ENCODE data around the gene KLF18. TPM values are rescaled to one million over a fixed set of nuclear protein-coding genes. Genes with fewer than 3 reads are reported as not detected.

The KLF18 gene
- total and polyA plus RNA-seq, 2 donors (not counting 3 experiments of a cell fraction or from before 2014, with no cell fraction given): not detected

DNA sequence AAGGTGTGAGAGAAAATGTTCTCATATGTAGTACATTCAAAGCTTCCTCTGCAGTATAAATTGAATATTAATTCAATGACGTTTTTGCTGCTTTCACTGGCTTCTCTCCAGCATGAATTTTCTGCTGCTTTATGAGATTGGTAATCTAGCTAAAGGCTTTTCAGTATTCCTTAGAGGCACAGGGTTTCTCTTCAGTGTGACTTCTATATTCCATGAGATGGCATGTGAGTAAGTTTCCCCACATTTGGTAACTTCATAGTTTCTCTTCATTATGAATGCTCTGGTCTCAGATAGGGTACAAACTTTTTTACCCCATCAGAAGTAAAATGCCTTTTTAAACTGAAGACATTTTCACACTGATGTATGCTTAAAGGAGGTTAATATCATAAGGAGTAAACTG, 10.4 kb upstream of the KLF18 start:
- no peak overlapping the region for H3K27ac ChIP-seq (ENCODE audit: insufficient read depth, low read depth, low read length)
- H3K9me1 ChIP-seq (replicated peaks; ENCODE audit: control insufficient read depth, extremely low read depth, insufficient read depth, low read length): no peaks in the 10 kb centered on the region
- H3K9ac ChIP-seq (replicated peaks; ENCODE audit: extremely low read depth, insufficient read depth, low read length): no peak overlapping the region
- dilution Hi-C loops (cut with MboI; ENCODE audit: extremely low pct_ligation_motif_present, low sequenced_read_pairs) (no loop called here), intact Hi-C loops (cut with micrococcal nuclease) (no loop called here)
- ChIA-PET CTCF (interaction anchor here (0.7 to 1.2 kb wide), 2 partner anchors 24 to 43 kb away, joined by 3 read pairs; no protein-coding TSS in a partner anchor), POLR2A (no interaction called here)
- no peaks in the 10 kb centered on the region for H4K20me1 ChIP-seq (replicated peaks; ENCODE audit: control insufficient read depth, extremely low read depth, insufficient read depth, low read length)
- DNase-seq (ENCODE audit: low read depth, low spot score) (no peak), FAIRE-seq (no peak)
- H3K9me3 ChIP-seq (replicated peaks; ENCODE audit: control insufficient read depth, insufficient read depth, low read length): no peaks in the 10 kb centered on the region
- H3K36me3 ChIP-seq (ENCODE audit: control insufficient read depth in 2 of 2, extremely low read depth in 1 of 2, insufficient read depth in 2 of 2, low read length in 2 of 2): no peaks in the 10 kb centered on the region
- H3K4me1 ChIP-seq (ENCODE audit: control insufficient read depth, extremely low read depth, insufficient read depth, low read length): no peaks in the 10 kb centered on the region
- H3K4me2 ChIP-seq (ENCODE audit: insufficient read depth, low read length): no peak overlapping the region
- no peak overlapping the region for H3K4me3 ChIP-seq (replicated peaks in 1 of 3; ENCODE audit: insufficient read depth in 1 of 3, low read depth in 1 of 3, low read length in 3 of 3)
- H3K27me3 ChIP-seq (ENCODE audit: control insufficient read depth in 2 of 2, insufficient read depth in 2 of 2, low read length in 2 of 2): peaks cover 0 to 4% of the 10 kb centered on the region in 2 experiments
- TF ChIP-seq POLR2A (IDR thresholded peaks at IDR 0.05; ENCODE audit: low read depth, low read length): no peak
- TF ChIP-seq FOS (IDR thresholded peaks at IDR 0.05; ENCODE audit: borderline replicate concordance, insufficient read depth, low read length): no peak
- TF ChIP-seq, protein P1, sequence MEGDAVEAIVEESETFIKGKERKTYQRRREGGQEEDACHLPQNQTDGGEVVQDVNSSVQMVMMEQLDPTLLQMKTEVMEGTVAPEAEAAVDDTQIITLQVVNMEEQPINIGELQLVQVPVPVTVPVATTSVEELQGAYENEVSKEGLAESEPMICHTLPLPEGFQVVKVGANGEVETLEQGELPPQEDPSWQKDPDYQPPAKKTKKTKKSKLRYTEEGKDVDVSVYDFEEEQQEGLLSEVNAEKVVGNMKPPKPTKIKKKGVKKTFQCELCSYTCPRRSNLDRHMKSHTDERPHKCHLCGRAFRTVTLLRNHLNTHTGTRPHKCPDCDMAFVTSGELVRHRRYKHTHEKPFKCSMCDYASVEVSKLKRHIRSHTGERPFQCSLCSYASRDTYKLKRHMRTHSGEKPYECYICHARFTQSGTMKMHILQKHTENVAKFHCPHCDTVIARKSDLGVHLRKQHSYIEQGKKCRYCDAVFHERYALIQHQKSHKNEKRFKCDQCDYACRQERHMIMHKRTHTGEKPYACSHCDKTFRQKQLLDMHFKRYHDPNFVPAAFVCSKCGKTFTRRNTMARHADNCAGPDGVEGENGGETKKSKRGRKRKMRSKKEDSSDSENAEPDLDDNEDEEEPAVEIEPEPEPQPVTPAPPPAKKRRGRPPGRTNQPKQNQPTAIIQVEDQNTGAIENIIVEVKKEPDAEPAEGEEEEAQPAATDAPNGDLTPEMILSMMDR (IDR thresholded peaks at IDR 0.05; ENCODE audit: extremely low read depth in 1 of 2, insufficient read depth in 1 of 2, low read depth in 1 of 2, low read length in 2 of 2): no peak
- TF ChIP-seq MYC (IDR thresholded peaks at IDR 0.05; ENCODE audit: low read depth, low read length): no peak
- TF ChIP-seq, protein P2, sequence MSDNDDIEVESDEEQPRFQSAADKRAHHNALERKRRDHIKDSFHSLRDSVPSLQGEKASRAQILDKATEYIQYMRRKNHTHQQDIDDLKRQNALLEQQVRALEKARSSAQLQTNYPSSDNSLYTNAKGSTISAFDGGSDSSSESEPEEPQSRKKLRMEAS (IDR thresholded peaks at IDR 0.05; ENCODE audit: insufficient read depth, insufficient read length): no peak
- TF ChIP-seq JUN (IDR thresholded peaks at IDR 0.05; ENCODE audit: borderline replicate concordance, insufficient read depth, insufficient read length, low read depth): no peak
- TF ChIP-seq EZH2 (IDR thresholded peaks at IDR 0.05; ENCODE audit: borderline replicate concordance, low read depth, low read length, severe bottlenecking): no peak
- no peak for TF ChIP-seq POLR2AphosphoS5 (IDR thresholded peaks at IDR 0.05; ENCODE audit: insufficient read depth, low read depth, low read length)
- no peak for TF ChIP-seq GATA2 (IDR thresholded peaks at IDR 0.05; ENCODE audit: insufficient read depth, insufficient read length, low read depth, low read length)
- H2AFZ ChIP-seq (ENCODE audit: low read depth, low read length): no peak overlapping the region
- BruUV-seq (replicated peaks): no TSS peak
- no peaks in the 10 kb centered on the region for H3K79me2 ChIP-seq (ENCODE audit: control insufficient read depth, insufficient read depth, low read length)

Data from endothelial cell of umbilical vein (primary cell).